ENCODE data around the gene S100A14.

- TF ChIP-seq, protein P1, sequence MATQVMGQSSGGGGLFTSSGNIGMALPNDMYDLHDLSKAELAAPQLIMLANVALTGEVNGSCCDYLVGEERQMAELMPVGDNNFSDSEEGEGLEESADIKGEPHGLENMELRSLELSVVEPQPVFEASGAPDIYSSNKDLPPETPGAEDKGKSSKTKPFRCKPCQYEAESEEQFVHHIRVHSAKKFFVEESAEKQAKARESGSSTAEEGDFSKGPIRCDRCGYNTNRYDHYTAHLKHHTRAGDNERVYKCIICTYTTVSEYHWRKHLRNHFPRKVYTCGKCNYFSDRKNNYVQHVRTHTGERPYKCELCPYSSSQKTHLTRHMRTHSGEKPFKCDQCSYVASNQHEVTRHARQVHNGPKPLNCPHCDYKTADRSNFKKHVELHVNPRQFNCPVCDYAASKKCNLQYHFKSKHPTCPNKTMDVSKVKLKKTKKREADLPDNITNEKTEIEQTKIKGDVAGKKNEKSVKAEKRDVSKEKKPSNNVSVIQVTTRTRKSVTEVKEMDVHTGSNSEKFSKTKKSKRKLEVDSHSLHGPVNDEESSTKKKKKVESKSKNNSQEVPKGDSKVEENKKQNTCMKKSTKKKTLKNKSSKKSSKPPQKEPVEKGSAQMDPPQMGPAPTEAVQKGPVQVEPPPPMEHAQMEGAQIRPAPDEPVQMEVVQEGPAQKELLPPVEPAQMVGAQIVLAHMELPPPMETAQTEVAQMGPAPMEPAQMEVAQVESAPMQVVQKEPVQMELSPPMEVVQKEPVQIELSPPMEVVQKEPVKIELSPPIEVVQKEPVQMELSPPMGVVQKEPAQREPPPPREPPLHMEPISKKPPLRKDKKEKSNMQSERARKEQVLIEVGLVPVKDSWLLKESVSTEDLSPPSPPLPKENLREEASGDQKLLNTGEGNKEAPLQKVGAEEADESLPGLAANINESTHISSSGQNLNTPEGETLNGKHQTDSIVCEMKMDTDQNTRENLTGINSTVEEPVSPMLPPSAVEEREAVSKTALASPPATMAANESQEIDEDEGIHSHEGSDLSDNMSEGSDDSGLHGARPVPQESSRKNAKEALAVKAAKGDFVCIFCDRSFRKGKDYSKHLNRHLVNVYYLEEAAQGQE (IDR thresholded peaks at IDR 0.05; ENCODE audit: borderline replicate concordance): no peak
- TF ChIP-seq RAD21 (conservative IDR thresholded peaks at IDR 0.05) (no peak), EP300 (conservative IDR thresholded peaks at IDR 0.05; ENCODE audit: poor library complexity, severe bottlenecking) (no peak)
- TF ChIP-seq, protein P2, sequence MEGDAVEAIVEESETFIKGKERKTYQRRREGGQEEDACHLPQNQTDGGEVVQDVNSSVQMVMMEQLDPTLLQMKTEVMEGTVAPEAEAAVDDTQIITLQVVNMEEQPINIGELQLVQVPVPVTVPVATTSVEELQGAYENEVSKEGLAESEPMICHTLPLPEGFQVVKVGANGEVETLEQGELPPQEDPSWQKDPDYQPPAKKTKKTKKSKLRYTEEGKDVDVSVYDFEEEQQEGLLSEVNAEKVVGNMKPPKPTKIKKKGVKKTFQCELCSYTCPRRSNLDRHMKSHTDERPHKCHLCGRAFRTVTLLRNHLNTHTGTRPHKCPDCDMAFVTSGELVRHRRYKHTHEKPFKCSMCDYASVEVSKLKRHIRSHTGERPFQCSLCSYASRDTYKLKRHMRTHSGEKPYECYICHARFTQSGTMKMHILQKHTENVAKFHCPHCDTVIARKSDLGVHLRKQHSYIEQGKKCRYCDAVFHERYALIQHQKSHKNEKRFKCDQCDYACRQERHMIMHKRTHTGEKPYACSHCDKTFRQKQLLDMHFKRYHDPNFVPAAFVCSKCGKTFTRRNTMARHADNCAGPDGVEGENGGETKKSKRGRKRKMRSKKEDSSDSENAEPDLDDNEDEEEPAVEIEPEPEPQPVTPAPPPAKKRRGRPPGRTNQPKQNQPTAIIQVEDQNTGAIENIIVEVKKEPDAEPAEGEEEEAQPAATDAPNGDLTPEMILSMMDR (IDR thresholded peaks at IDR 0.05; ENCODE audit: poor library complexity, severe bottlenecking): no peak
Observed at GRCh38 chr1:153652805-153653500, 36.8 kb upstream of the S100A14 start.
